ENCODE results near the gene YBEY. TPM values are rescaled to one million over a fixed set of nuclear protein-coding genes. Genes with fewer than 3 reads are reported as not detected.

Gene YBEY
- polyA plus RNA-seq, 1 donor from 2014 or later: 33.8 TPM

GRCh38 chr21:46284077-46284644 is 2.0 kb upstream of the YBEY start:
- Mint-ChIP-seq H3K4me1 (peaks cover 26 to 36% (median 31%) of the 10 kb centered on the region in 3 donors), H3K9me3 (no peaks in the 10 kb centered on the region), H3K27me3 (no peaks in the 10 kb centered on the region), H3K36me3 (peaks cover 2% of the 10 kb centered on the region), H3K4me3 (peak overlapping the region; percentile 45 to 93 (median 78)), H3K27ac (peak overlapping the region in 2 of 3 donors; percentile 31 to 68)

- Mint-ChIP-seq H3K4me3 (peak overlapping the region; percentile 45 to 93 (median 90)), H3K9me3 (no peaks in the 10 kb centered on the region), H3K27me3 (no peaks in the 10 kb centered on the region), H3K4me1 (peaks cover 26 to 39% (median 31%) of the 10 kb centered on the region in 3 donors), H3K36me3 (peaks cover under 1% of the 10 kb centered on the region), H3K27ac (peak overlapping the region; percentile 39 to 84 (median 78))
Observed at GRCh38 chr21:46284733-46285132, 1.4 kb upstream of the YBEY start.

DNA sequence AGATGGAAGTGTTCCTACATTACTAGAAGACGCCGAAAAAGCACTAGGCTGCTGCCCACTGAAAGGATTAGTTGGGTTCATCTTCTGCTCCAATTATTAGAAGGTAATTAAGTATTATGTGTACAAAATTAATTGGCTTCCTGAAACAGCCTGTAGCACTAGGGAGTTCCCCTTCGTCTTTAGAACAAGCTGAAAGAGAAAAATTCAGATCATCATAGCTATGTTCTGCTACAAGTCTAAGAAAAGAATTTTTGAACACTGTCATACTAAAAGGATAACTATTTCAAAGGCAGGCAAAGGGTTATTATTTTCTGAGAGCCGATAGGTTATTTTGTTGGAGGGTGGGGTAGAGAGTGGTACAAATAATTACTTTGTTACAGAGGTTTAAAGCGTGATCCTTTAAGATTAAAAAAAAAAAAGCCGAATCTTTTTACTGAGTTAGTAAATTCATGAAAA is 908 bp upstream of the YBEY start, which contains the start of gene MCM3AP:
Gene MCM3AP, minus strand, starts transcription at position 406 of the 456 bp plus-strand sequence. Its CDS starts 325 bp downstream, at position 81.
- Mint-ChIP-seq H3K27me3 (no peaks in the 10 kb centered on the region), H3K4me3 (peak within 1 kb of the TSS; percentile 88 to 99 (median 94)), H3K27ac (peak within 1 kb of the TSS; percentile 78 to 93 (median 93)), H3K36me3 (no peaks in the 10 kb centered on the region), H3K9me3 (no peaks in the 10 kb centered on the region), H3K4me1 (peaks cover 26 to 40% (median 31%) of the 10 kb centered on the region in 3 donors)

GRCh38 chr21:46286648-46287002 is 483 bp downstream of the YBEY start:
- Mint-ChIP-seq H3K4me3 (peak overlapping the region; percentile 88 to 99 (median 94)), H3K36me3 (peaks cover 2% of the 10 kb centered on the region), H3K27ac (peak overlapping the region; percentile 78 to 93 (median 93)), H3K9me3 (no peaks in the 10 kb centered on the region), H3K4me1 (peaks cover 29 to 40% (median 31%) of the 10 kb centered on the region in 3 donors), H3K27me3 (no peaks in the 10 kb centered on the region)

- H3K36me3 Mint-ChIP-seq: peaks cover 2% of the 10 kb centered on the region
- H3K27ac Mint-ChIP-seq: no peak overlapping the region
- H3K27me3 Mint-ChIP-seq: no peaks in the 10 kb centered on the region
- peak overlapping the region in 2 of 4 donors; percentile 21 to 88 for H3K4me3 Mint-ChIP-seq
- peaks cover 28 to 40% (median 31%) of the 10 kb centered on the region in 3 donors for H3K4me1 Mint-ChIP-seq
- no peaks in the 10 kb centered on the region for H3K9me3 Mint-ChIP-seq
Observed at GRCh38 chr21:46287541-46287940, 1.4 kb downstream of the YBEY start.

DNA sequence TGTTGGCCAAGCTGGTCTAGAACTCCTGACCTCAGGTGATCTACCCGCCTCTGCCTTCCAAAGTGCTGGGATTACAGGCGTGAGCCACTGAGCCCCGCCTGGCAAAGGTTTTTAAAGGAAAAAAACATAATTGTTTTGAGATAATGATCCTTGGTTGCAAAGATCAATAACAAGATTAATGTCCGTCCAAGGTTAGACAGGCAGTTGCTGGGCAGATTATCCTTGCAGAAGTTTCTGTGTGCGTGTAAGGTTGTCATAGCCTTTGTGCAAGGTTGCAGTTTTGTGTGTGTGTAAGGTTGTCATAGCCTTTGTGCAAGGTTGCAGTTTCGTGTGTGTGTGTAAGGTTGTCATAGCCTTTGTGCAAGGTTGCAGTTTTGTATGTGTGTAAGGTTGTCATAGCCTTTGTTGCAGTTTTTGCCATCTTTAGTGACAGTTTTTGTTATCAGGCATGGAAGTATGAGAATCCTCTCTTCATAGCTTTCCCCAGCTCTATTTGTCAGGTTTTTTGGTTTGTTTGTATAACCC is 3.6 kb downstream of the YBEY start:
- no peaks in the 10 kb centered on the region for H3K27me3 Mint-ChIP-seq
- H3K4me1 Mint-ChIP-seq: peaks cover 14 to 27% (median 17%) of the 10 kb centered on the region in 3 donors
- peak overlapping the region in 1 of 4 donors; percentile 9 for H3K4me3 Mint-ChIP-seq
- peaks cover 2% of the 10 kb centered on the region for H3K36me3 Mint-ChIP-seq
- no peak overlapping the region for H3K27ac Mint-ChIP-seq
- no peaks in the 10 kb centered on the region for H3K9me3 Mint-ChIP-seq

DNA sequence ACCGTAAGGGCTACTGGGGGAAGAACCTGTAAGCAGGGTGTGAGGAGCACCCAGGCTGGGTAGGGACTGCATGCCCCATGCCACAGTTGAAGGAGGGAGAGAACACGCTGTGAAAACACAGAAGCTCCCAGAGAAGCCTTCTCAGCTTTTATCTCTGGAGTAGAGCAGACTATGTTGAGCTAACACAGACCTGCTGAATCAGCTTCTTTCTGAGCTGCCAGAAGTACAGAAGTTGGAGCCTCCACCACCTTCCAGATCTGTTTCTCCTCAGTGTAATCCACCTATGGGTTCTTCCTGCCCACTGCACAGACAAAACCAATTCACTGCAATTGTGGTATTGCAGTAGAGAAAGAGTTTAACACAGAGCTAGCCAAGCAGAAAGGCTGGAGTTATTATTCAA is 5.4 kb downstream of the YBEY start:
- Mint-ChIP-seq H3K27me3 (no peaks in the 10 kb centered on the region), H3K4me1 (peaks cover 7 to 21% (median 13%) of the 10 kb centered on the region in 3 donors), H3K27ac (no peak overlapping the region), H3K4me3 (no peak overlapping the region), H3K36me3 (peaks cover 2% of the 10 kb centered on the region), H3K9me3 (no peaks in the 10 kb centered on the region)

DNA sequence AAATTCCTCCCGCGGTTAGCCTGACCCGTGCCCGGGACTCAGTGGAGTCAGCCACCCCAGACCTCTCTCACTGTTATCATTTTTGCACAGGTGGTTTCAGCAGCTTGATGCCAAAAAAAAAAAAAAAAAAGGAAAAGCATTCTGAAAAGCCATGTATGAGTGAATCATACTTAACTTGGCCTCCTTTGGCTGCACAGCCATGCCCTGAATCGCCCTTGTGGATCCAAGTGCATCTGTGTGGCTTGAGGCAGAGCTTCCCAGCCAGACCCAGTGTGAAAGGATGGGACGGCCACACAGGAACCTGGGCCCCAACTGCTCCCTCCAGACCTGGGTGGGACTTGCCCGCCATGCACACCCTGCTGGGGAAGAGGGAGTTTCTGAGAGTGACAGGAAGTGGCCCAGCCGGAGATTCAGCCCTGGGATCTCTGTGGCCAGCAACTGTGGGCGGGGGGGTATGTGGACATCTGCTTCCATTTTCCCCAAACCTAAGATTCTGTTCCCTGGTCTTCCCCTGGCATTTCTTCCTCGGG is 8.6 kb downstream of the YBEY start:
- peaks cover 3% of the 10 kb centered on the region for H3K36me3 Mint-ChIP-seq
- H3K27ac Mint-ChIP-seq: no peak overlapping the region
- peaks cover 0 to 10% (median 8%) of the 10 kb centered on the region in 3 donors for H3K4me1 Mint-ChIP-seq
- H3K4me3 Mint-ChIP-seq: no peak overlapping the region
- no peaks in the 10 kb centered on the region for H3K27me3 Mint-ChIP-seq
- H3K9me3 Mint-ChIP-seq: no peaks in the 10 kb centered on the region

- Mint-ChIP-seq H3K4me3 (no peak overlapping the region), H3K36me3 (peaks cover 3% of the 10 kb centered on the region), H3K27ac (no peak overlapping the region)
Observed at GRCh38 chr21:46295177-46295770, 9.1 kb downstream of the YBEY start.

GRCh38 chr21:46295996-46296752 is 10.0 kb downstream of the YBEY start:
- Mint-ChIP-seq H3K27me3 (no peaks in the 10 kb centered on the region), H3K9me3 (no peaks in the 10 kb centered on the region), H3K4me1 (peaks cover 0 to 9% (median 7%) of the 10 kb centered on the region in 3 donors), H3K27ac (peak overlapping the region in 2 of 3 donors; percentile 42 to 89), H3K36me3 (peaks cover 3% of the 10 kb centered on the region), H3K4me3 (peak overlapping the region in 3 of 4 donors; percentile 58 to 88 (median 75))

More at GRCh38 chr21:46295177-46295770, 9.1 kb downstream of the YBEY start:
- no peaks in the 10 kb centered on the region for H3K9me3 Mint-ChIP-seq
- H3K4me1 Mint-ChIP-seq: peaks cover 0 to 9% (median 8%) of the 10 kb centered on the region in 3 donors
- no peaks in the 10 kb centered on the region for H3K27me3 Mint-ChIP-seq

GRCh38 chr21:46297338-46298271 is 11.5 kb downstream of the YBEY start:
- H3K9me3 Mint-ChIP-seq: no peaks in the 10 kb centered on the region
- H3K4me3 Mint-ChIP-seq: peak overlapping the region; percentile 21 to 88 (median 75)
- H3K27me3 Mint-ChIP-seq: no peaks in the 10 kb centered on the region
- peaks cover 0 to 6% (median 5%) of the 10 kb centered on the region in 3 donors for H3K4me1 Mint-ChIP-seq
- H3K27ac Mint-ChIP-seq: no peak overlapping the region
- peaks cover 1% of the 10 kb centered on the region for H3K36me3 Mint-ChIP-seq

- no peaks in the 10 kb centered on the region for H3K27me3 Mint-ChIP-seq
- peaks cover 0 to 6% (median 5%) of the 10 kb centered on the region in 3 donors for H3K4me1 Mint-ChIP-seq
- H3K9me3 Mint-ChIP-seq: no peaks in the 10 kb centered on the region
- H3K27ac Mint-ChIP-seq: no peak overlapping the region
- no peak overlapping the region for H3K4me3 Mint-ChIP-seq
- peaks cover 5% of the 10 kb centered on the region for H3K36me3 Mint-ChIP-seq
Observed at GRCh38 chr21:46299167-46299566, 13.0 kb downstream of the YBEY start.

GRCh38 chr21:46301759-46302158 is 15.6 kb downstream of the YBEY start:
- peaks cover 0 to 2% (median 1%) of the 10 kb centered on the region in 3 donors for H3K4me1 Mint-ChIP-seq
- no peak overlapping the region for H3K27ac Mint-ChIP-seq
- no peaks in the 10 kb centered on the region for H3K27me3 Mint-ChIP-seq
- no peak overlapping the region for H3K4me3 Mint-ChIP-seq
- peaks cover 5% of the 10 kb centered on the region for H3K36me3 Mint-ChIP-seq
- H3K9me3 Mint-ChIP-seq: no peaks in the 10 kb centered on the region

DNA sequence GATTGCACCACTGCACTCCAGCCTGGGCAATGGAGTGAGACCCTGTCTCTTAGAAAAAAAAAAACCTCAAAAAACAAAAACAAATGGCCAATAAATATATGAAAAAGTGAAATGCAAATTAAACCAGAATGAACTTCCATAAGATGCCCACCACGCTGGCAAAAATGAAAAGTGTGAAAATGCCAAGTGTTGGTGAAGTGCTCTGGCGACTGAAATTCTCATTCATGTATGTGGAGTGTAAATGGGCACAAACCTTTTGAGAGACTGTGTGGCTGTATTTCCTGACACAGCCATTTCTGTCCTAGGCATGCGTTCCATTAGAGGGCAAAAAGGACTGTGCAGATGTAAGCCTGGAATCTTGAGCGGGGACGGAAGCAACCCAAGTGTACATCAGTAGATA is 18.3 kb downstream of the YBEY start:
- H3K36me3 Mint-ChIP-seq: peaks cover 3% of the 10 kb centered on the region
- H3K4me3 Mint-ChIP-seq: no peak overlapping the region
- H3K9me3 Mint-ChIP-seq: no peaks in the 10 kb centered on the region
- no peak overlapping the region for H3K27ac Mint-ChIP-seq
- peaks cover 0 to 4% (median 2%) of the 10 kb centered on the region in 3 donors for H3K4me1 Mint-ChIP-seq
- no peaks in the 10 kb centered on the region for H3K27me3 Mint-ChIP-seq

Data from IgD-negative memory B cell (primary cell).